ENCODE data around the gene CNIH2. TPM values are rescaled to one million over a fixed set of nuclear protein-coding genes. Genes with fewer than 3 reads are reported as not detected.

CNIH2 gene
- total and polyA plus RNA-seq, 2 experiments from 2014 or later, result 4.3 to 9.2 TPM

- TF ChIP-seq ZNF462 (CRISPR knock-in tag; IDR thresholded peaks at IDR 0.05), result no peak
- TF ChIP-seq, protein P1, sequence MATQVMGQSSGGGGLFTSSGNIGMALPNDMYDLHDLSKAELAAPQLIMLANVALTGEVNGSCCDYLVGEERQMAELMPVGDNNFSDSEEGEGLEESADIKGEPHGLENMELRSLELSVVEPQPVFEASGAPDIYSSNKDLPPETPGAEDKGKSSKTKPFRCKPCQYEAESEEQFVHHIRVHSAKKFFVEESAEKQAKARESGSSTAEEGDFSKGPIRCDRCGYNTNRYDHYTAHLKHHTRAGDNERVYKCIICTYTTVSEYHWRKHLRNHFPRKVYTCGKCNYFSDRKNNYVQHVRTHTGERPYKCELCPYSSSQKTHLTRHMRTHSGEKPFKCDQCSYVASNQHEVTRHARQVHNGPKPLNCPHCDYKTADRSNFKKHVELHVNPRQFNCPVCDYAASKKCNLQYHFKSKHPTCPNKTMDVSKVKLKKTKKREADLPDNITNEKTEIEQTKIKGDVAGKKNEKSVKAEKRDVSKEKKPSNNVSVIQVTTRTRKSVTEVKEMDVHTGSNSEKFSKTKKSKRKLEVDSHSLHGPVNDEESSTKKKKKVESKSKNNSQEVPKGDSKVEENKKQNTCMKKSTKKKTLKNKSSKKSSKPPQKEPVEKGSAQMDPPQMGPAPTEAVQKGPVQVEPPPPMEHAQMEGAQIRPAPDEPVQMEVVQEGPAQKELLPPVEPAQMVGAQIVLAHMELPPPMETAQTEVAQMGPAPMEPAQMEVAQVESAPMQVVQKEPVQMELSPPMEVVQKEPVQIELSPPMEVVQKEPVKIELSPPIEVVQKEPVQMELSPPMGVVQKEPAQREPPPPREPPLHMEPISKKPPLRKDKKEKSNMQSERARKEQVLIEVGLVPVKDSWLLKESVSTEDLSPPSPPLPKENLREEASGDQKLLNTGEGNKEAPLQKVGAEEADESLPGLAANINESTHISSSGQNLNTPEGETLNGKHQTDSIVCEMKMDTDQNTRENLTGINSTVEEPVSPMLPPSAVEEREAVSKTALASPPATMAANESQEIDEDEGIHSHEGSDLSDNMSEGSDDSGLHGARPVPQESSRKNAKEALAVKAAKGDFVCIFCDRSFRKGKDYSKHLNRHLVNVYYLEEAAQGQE (IDR thresholded peaks at IDR 0.05; ENCODE audit: unreplicated experiment), result no peak
- no peak for TF ChIP-seq NANOG (IDR thresholded peaks at IDR 0.05; ENCODE audit: borderline replicate concordance)
- no peak for TF ChIP-seq ZNF331 (CRISPR knock-in tag; IDR thresholded peaks at IDR 0.05; ENCODE audit: low read depth)
Observed at GRCh38 chr11:66275396-66275795, 2.6 kb upstream of the CNIH2 start (continued).

DNA sequence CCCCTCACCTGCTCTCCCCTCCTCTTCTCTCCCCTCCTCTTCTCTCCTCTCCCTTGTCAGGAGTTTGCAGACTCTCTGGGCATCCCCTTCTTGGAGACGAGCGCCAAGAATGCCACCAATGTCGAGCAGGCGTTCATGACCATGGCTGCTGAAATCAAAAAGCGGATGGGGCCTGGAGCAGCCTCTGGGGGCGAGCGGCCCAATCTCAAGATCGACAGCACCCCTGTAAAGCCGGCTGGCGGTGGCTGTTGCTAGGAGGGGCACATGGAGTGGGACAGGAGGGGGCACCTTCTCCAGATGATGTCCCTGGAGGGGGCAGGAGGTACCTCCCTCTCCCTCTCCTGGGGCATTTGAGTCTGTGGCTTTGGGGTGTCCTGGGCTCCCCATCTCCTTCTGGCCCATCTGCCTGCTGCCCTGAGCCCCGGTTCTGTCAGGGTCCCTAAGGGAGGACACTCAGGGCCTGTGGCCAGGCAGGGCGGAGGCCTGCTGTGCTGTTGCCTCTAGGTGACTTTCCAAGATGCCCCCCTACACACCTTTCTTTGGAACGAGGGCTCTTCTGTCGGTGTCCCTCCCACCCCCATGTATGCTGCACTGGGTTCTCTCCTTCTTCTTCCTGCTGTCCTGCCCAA lies 1.9 kb upstream of the CNIH2 start:
- DNase-seq (ENCODE audit: low spot score) (no peak), ATAC-seq (no peak)
- Histone ChIP-seq H3F3A (replicated peaks; ENCODE audit: low read depth) (0 out of 2 replicates have a peak, but pooled peaks cover 2% of the 10 kb centered on the region), H3K9me2 (ENCODE audit: insufficient read depth) (no peaks in the 10 kb centered on the region), H4K20me1 (replicated peaks; ENCODE audit: insufficient read depth) (no peaks in the 10 kb centered on the region), H3K27ac (ENCODE audit: low read depth) (no peak overlapping the region), H3K27me3 (ENCODE audit: insufficient read depth) (no peaks in the 10 kb centered on the region), H3K4me3 (no peak overlapping the region), H3K79me2 (replicated peaks; ENCODE audit: insufficient read depth) (peaks cover 2% of the 10 kb centered on the region), H2AFZ (no peak overlapping the region), H3K4me1 (ENCODE audit: insufficient read depth) (peaks cover 3% of the 10 kb centered on the region; the same call in 1 of the 2 replicates), H3K4me2 (no peak overlapping the region), H3K36me3 (ENCODE audit: insufficient read depth) (no peaks in the 10 kb centered on the region)
- H3K27ac Mint-ChIP-seq, result no peak overlapping the region
- no peak overlapping the region for H3K4me3 Mint-ChIP-seq
- peaks cover 18% of the 10 kb centered on the region for H3K27me3 Mint-ChIP-seq (ENCODE audit: insufficient read depth, low read depth, poor library complexity)
- H3K9me3 Mint-ChIP-seq, result no peaks in the 10 kb centered on the region
- peaks cover 15% of the 10 kb centered on the region for H3K4me1 Mint-ChIP-seq
- H3K36me3 Mint-ChIP-seq (ENCODE audit: low read depth), result peaks cover 28% of the 10 kb centered on the region
- TF ChIP-seq ZNF462 (CRISPR knock-in tag; IDR thresholded peaks at IDR 0.05), result no peak

Measured in GM23338 (cell line).